K562 (cell line): ENCODE data around the gene COX6B2. TPM values are rescaled to one million over a fixed set of nuclear protein-coding genes. Genes with fewer than 3 reads are reported as not detected.

Experiments
- ATAC-seq: fragments of 200-7000 bp; cut with Tn5 transposase; 3 replicates; pipeline ENCODE4 v1.9.1; 2020; ENCODE audit warnings: moderate library complexity
- BruUV-seq: library from RNA; stranded (reverse); fragments of 400-500 nt; replicated peaks from 2 replicates; lab custom pipeline; 2021; lab: Mats Ljungman, UMichigan
- CTCF ChIA-PET: fragments of 300-600 bp; formaldehyde crosslinking; extraction: SDS; loops from one replicate; lab custom pipeline; 2021; ENCODE audit warnings: low intra/inter-chr PET ratio; lab: Yijun Ruan, JAX
- POLR2A ChIA-PET: fragments of 300-600, 350-650 bp; sonication (Branson Sonifier 250); formaldehyde crosslinking; extraction: SDS; loops from one replicate; lab custom pipeline; 2021; ENCODE audit warnings: antibody characterized with exemption, inconsistent platforms; lab: Yijun Ruan, JAX
- DNase-seq, 4 experiments: peaks; one replicate each; pipeline versions ENCODE4 v3.0.0 to v3.0.0-alpha.2; 2011 to 2018; ENCODE audit warnings: low spot score in 3 of 4, mixed read lengths in 3 of 4; ENCODE audit errors: extremely low read depth in 1 of 4
- FAIRE-seq: peaks from 2 replicates; lab custom pipeline; 2011; peaks lifted over from hg19 to GRCh38; lab: Jason Lieb, UNC
- H2AFZ ChIP-seq: 2 replicates; pipeline ENCODE4 v1.6.0; 2011; ENCODE audit warnings: low read depth, low read length, control low read depth, inconsistent platforms
- H3K27ac ChIP-seq: fragments of 200-600 bp; 3 replicates; pipeline ENCODE4 v1.8.0; 2011; ENCODE audit warnings: low read depth, mild to moderate bottlenecking, control low read depth, inconsistent platforms, low read length, moderate library complexity, mixed read lengths; ENCODE audit errors: extremely low read depth
- H3K27me3 ChIP-seq, 2 experiments: fragments of 300-600 bp in 1 of 2; 2 replicates in 1 of 2; 3 replicates in 1 of 2; pipeline versions ENCODE4 v1.6.0 to v1.8.0; 2011; ENCODE audit warnings: inconsistent platforms in 2 of 2, low read length in 2 of 2, mild to moderate bottlenecking in 1 of 2, mixed read lengths in 1 of 2, moderate library complexity in 1 of 2; ENCODE audit not compliant: control insufficient read depth in 2 of 2, insufficient read depth in 2 of 2
- H3K36me3 ChIP-seq: fragments of 300-600 bp; 3 replicates; pipeline ENCODE4 v1.8.0; 2011; ENCODE audit warnings: mild to moderate bottlenecking, low read length, inconsistent platforms; ENCODE audit not compliant: control insufficient read depth, insufficient read depth
- H3K4me1 ChIP-seq, 2 experiments: fragments of 200-600 bp in 1 of 2; replicated peaks in 1 of 2; 2 replicates in 1 of 2; 3 replicates in 1 of 2; pipeline versions ENCODE4 v1.5.1 to v1.8.0; 2011; ENCODE audit warnings: inconsistent platforms in 2 of 2, low read length in 2 of 2, mild to moderate bottlenecking in 1 of 2, mixed read lengths in 1 of 2, moderate library complexity in 1 of 2; ENCODE audit not compliant: control insufficient read depth in 2 of 2, insufficient read depth in 2 of 2
- H3K4me2 ChIP-seq: 2 replicates; pipeline ENCODE4 v1.6.1; 2011; ENCODE audit warnings: low read length, control low read depth, inconsistent platforms, mixed read lengths; ENCODE audit not compliant: insufficient read depth
- H3K4me3 ChIP-seq: fragments of 200-600 bp; sonication (generic), shearing (Covaris generic); 2 replicates; pipeline ENCODE4 v1.5.1; 2016; ENCODE audit warnings: control low read depth, inconsistent platforms
- H3K79me2 ChIP-seq: fragments of 200-600 bp; 3 replicates; pipeline ENCODE4 v1.8.0; 2011; ENCODE audit warnings: low read length, inconsistent platforms; ENCODE audit not compliant: control insufficient read depth, insufficient read depth
- H3K9ac ChIP-seq, 2 experiments: 2 replicates each; pipeline versions ENCODE4 v1.6.0 to v1.6.1; 2011; ENCODE audit warnings: low read depth in 2 of 2, low read length in 2 of 2, control low read depth in 1 of 2, inconsistent platforms in 1 of 2, mild to moderate bottlenecking in 1 of 2, mixed read lengths in 1 of 2; ENCODE audit not compliant: insufficient read depth in 1 of 2
- H3K9me1 ChIP-seq: one replicate; pipeline ENCODE4 v1.6.0; 2011; ENCODE audit warnings: inconsistent platforms, mild to moderate bottlenecking, low read length, moderate library complexity; ENCODE audit not compliant: control insufficient read depth, insufficient read depth
- H3K9me3 ChIP-seq: replicated peaks from 2 replicates; pipeline ENCODE4 v1.5.1; 2011; ENCODE audit warnings: low read depth, low read length, inconsistent platforms; ENCODE audit not compliant: control insufficient read depth, insufficient read depth
- H4K20me1 ChIP-seq: replicated peaks from 2 replicates; pipeline ENCODE4 v1.6.1; 2011; ENCODE audit warnings: low read length, inconsistent platforms, mixed read lengths; ENCODE audit not compliant: control insufficient read depth, insufficient read depth
- CCNT2 ChIP-seq: IDR thresholded peaks from 2 replicates; pipeline ENCODE4 v1.6.1; 2011; ENCODE audit warnings: borderline replicate concordance, low read depth, mild to moderate bottlenecking, moderate library complexity, mixed read lengths, low read length; ENCODE audit not compliant: insufficient read length; ENCODE audit errors: extremely low read depth
- GTF2F1 ChIP-seq: IDR thresholded peaks from 2 replicates; pipeline ENCODE4 v1.6.1; 2011; ENCODE audit warnings: low read depth, low read length, improper control_type of control experiment
- HBP1 ChIP-seq: fragments of 450-650 bp; formaldehyde crosslinking; IDR thresholded peaks from 2 replicates; pipeline ENCODE4 v1.4.0; 2022; ENCODE audit warnings: missing genetic modification characterization
- HDAC8 ChIP-seq: fragments of 450-650 bp; IDR thresholded peaks from 2 replicates; pipeline ENCODE4 v1.6.1; 2016; ENCODE audit warnings: mild to moderate bottlenecking, missing genetic modification characterization, moderate library complexity, missing compliant biosample characterization
- KLF10 ChIP-seq: fragments of 250-450 bp; sonication (Bioruptor Pico); IDR thresholded peaks from 2 replicates; pipeline ENCODE4 v1.6.1; 2021; ENCODE audit warnings: matching md5 sums
- MAX ChIP-seq: sonication (generic); formaldehyde crosslinking; IDR thresholded peaks from 2 replicates; pipeline ENCODE4 v1.9.0; 2022; ENCODE audit warnings: mild to moderate bottlenecking, missing genetic modification reagents
- RNF219 ChIP-seq: fragments of 250-450 bp; sonication (Bioruptor Pico); IDR thresholded peaks from 2 replicates; pipeline ENCODE4 v1.5.0; 2022; ENCODE audit warnings: mild to moderate bottlenecking
- SMAD1 ChIP-seq: fragments of 150-350 bp; IDR thresholded peaks from 2 replicates; pipeline ENCODE4 v1.6.1; 2014; ENCODE audit warnings: low read length, low read depth; ENCODE audit not compliant: partially characterized antibody
- ZNF24 ChIP-seq: fragments of 450-650 bp; IDR thresholded peaks from 2 replicates; pipeline ENCODE4 v1.6.1; 2016
- ZNF436 ChIP-seq: fragments of 250-450, 450-650 bp; sonication (Bioruptor Pico); formaldehyde crosslinking; IDR thresholded peaks from 2 replicates; pipeline ENCODE4 v1.7.0; 2020; ENCODE audit warnings: mild to moderate bottlenecking
- WGBS: fragments of 100-300 bp; shearing (Covaris generic); methylation state at CpG from one replicate; pipeline ENCODE4 v1.1.6; 2016; ENCODE audit warnings: low coverage, mixed read lengths; ENCODE audit not compliant: insufficient coverage; ENCODE audit errors: missing lambda C conversion rate; 5-methylcytosine and 5-hydroxymethylcytosine counted together
- in situ Hi-C: fragments of 300-500 bp; cut with MboI; formaldehyde crosslinking; loops from 4 replicates; pipeline ENCODE4 v1.15.0; 2018; ENCODE audit warnings: inconsistent platforms, mixed read lengths
- intact Hi-C: fragments of 100-400 bp; cut with micrococcal nuclease; formaldehyde crosslinking; loops from 2 replicates; pipeline ENCODE4 v1.14.2; 2022
- polyA plus RNA-seq, 8 experiments: library from polyadenylated mRNA; depleted of rRNA in 4 of 8; stranded (reverse) in 5 of 8; unstranded in 3 of 8; fragments of >200 nt; fragmentation: Nextera tagmentation in 2 of 8; fragmentation: Illumina TruSeq in 1 of 8; extraction: Ambion mirVana in 2 of 8; extraction: Trizol in 1 of 8; gene quantifications; 2 replicates each; pipeline versions ENCODE4 v1.2.1 to v1.2.3, GENCODE V29; 2011 to 2014; ENCODE audit warnings: inconsistent platforms in 1 of 8, missing spikeins in 1 of 8
- total RNA-seq, 7 experiments: library from RNA; depleted of rRNA in 6 of 7; stranded (reverse); fragments of >200 nt in 6 of 7; fragmentation: Illumina TruSeq in 2 of 7; extraction: Trizol in 2 of 7; gene quantifications; 2 replicates each; pipeline versions ENCODE4 v1.2.1 to v1.2.3, GENCODE V29; 2011 to 2021; ENCODE audit warnings: low replicate concordance in 1 of 7
- TF ChIP-seq, protein P1 (sequence below): sonication (generic); formaldehyde crosslinking; IDR thresholded peaks from 2 replicates; pipeline ENCODE4 v1.4.0; 2020; ENCODE audit warnings: mild to moderate bottlenecking, missing genetic modification reagents

Gene COX6B2
- total and polyA plus RNA-seq, 9 of the 15 experiments (the other 6 are each of a cell fraction or from before 2014, with no cell fraction given) = 0.40 to 2.5 (median 0.83) TPM

GRCh38 chr19:55299991-55300390 lies 54.5 kb downstream of the COX6B2 start:
- intact Hi-C loops (loop anchor here (5.0 kb wide), 2 partner anchors 37 to 87 kb away; partner anchors contain the start of genes KMT5C and RPL28), in situ Hi-C loops (loop anchor here (5.0 kb wide), 1 partner anchor 83 kb away; no protein-coding TSS in a partner anchor)
- CTCF ChIA-PET = no interaction called here
- Histone ChIP-seq H3K4me2 (no peak overlapping the region), H3K27ac (no peak overlapping the region), H3K4me1 (peaks cover 20 to 57% of the 10 kb centered on the region in 2 experiments; a peak in 4 of 5 replicates), H3K79me2 (no peaks in the 10 kb centered on the region), H3K9ac (no peak overlapping the region), H3K27me3 (no peaks in the 10 kb centered on the region), H3K9me1 (no peaks in the 10 kb centered on the region), H3K36me3 (no peaks in the 10 kb centered on the region), H3K4me3 (no peak overlapping the region), H3K9me3 (no peaks in the 10 kb centered on the region; the same call in 1 of the 2 replicates), H2AFZ (no peak overlapping the region), H4K20me1 (no peaks in the 10 kb centered on the region)
- WGBS = 76% methylated on average over 9 of the region's 10 CpGs
- DNase-seq (no peak), ATAC-seq (no peak), FAIRE-seq (no peak)
- TF ChIP-seq HDAC8 (tag) (no peak), GTF2F1 (no peak), MAX (no peak), CCNT2 (no peak), ZNF24 (no peak), ZNF436 (no peak), KLF10 (CRISPR knock-in tag) (no peak), HBP1 (CRISPR knock-in tag) (no peak), RNF219 (CRISPR knock-in tag) (no peak), SMAD1 (no peak)
- TF ChIP-seq, protein P1, sequence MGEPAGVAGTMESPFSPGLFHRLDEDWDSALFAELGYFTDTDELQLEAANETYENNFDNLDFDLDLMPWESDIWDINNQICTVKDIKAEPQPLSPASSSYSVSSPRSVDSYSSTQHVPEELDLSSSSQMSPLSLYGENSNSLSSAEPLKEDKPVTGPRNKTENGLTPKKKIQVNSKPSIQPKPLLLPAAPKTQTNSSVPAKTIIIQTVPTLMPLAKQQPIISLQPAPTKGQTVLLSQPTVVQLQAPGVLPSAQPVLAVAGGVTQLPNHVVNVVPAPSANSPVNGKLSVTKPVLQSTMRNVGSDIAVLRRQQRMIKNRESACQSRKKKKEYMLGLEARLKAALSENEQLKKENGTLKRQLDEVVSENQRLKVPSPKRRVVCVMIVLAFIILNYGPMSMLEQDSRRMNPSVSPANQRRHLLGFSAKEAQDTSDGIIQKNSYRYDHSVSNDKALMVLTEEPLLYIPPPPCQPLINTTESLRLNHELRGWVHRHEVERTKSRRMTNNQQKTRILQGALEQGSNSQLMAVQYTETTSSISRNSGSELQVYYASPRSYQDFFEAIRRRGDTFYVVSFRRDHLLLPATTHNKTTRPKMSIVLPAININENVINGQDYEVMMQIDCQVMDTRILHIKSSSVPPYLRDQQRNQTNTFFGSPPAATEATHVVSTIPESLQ (CRISPR knock-in tag) = no peak
- POLR2A ChIA-PET = no interaction called here
- no TSS peak for BruUV-seq
